ENCODE results near the gene SELENOO.

SELENOO gene

DNA sequence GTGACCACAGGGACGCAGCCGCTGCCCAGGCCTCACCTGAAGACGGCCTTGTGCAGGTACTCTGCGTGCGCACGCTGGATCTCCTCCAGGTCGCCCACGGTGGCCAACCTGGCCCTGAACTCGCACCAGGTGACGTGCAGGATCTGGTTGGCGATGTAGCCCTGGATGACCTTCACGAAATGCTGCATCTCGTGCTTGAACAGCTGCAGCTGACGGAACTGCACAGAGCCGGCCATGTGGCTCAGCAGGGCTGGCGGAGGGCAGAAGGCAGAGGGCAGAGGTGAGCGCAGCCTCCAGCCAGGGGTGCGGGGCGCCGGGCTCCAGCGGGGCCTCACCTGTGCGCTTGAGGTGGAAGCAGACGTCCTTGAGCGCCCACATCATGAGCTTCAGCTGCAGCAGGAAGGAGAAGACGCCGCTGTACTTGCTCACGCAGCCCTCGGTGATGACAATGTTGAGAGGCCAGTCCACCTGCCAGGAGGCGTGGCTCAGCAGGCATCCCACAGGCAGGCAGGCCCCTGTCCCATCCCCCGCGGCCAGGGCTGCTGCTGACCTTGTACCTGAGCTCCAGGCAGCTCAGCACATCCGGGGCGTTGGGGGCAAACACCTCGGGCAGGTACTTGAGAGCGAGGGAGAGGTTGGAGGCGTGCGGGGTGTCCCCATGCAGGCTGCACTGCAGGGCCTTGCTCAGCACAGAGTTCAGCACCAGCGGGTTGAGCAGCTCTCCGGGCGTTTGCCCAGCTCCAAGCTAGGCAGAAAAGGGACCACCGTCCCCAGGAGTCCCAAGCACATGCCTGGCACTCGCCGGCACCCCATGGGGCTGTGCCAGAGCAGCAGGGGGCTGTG is 17.6 kb downstream of the SELENOO start:
- no peak for TF ChIP-seq ZFX (IDR thresholded peaks at IDR 0.05; ENCODE audit: borderline replicate concordance)
- TF ChIP-seq, protein P1, sequence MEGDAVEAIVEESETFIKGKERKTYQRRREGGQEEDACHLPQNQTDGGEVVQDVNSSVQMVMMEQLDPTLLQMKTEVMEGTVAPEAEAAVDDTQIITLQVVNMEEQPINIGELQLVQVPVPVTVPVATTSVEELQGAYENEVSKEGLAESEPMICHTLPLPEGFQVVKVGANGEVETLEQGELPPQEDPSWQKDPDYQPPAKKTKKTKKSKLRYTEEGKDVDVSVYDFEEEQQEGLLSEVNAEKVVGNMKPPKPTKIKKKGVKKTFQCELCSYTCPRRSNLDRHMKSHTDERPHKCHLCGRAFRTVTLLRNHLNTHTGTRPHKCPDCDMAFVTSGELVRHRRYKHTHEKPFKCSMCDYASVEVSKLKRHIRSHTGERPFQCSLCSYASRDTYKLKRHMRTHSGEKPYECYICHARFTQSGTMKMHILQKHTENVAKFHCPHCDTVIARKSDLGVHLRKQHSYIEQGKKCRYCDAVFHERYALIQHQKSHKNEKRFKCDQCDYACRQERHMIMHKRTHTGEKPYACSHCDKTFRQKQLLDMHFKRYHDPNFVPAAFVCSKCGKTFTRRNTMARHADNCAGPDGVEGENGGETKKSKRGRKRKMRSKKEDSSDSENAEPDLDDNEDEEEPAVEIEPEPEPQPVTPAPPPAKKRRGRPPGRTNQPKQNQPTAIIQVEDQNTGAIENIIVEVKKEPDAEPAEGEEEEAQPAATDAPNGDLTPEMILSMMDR (IDR thresholded peaks at IDR 0.05), result no peak
- H3K27ac ChIP-seq, result peak overlapping the region; percentile 56

DNA sequence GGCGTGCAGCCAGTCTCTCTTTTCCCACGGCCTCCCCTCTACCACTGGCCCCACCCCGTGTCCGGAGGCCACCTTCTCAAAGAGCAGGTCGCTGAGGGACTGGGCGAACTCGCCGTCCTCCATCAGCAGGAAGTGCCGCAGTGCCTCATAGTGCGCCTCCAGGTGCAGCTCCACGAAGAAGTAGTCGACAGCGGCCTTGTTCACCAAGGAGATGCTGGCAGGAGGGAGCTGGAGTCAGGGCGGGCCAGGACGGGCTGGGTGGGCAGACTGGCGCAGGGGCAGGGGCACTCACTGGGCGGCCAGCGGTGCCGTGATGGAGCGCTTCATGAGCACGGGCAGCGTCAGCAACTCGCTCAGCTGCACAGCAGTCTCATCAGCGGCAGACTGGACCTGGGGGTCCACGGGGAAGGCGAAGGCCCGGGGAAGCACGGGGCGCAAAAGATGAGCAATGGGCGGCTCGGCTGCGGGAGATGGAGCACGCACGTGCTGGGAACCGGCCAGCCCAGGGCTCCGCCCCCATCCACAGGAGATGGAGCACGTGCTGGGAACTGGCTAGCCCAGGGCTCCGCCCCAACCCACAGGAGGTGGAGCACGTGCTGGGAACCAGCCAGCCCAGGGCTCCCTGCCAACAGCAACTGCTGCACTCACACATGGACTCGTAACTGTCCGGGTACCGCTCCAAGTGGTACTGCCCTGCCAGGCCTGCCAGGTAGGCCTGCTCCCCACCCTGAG is 18.4 kb downstream of the SELENOO start:
- TF ChIP-seq ZFX (IDR thresholded peaks at IDR 0.05; ENCODE audit: borderline replicate concordance), result no peak
- TF ChIP-seq, protein P1 (IDR thresholded peaks at IDR 0.05), result no peak
- peak overlapping the region; percentile 56 for H3K27ac ChIP-seq

DNA sequence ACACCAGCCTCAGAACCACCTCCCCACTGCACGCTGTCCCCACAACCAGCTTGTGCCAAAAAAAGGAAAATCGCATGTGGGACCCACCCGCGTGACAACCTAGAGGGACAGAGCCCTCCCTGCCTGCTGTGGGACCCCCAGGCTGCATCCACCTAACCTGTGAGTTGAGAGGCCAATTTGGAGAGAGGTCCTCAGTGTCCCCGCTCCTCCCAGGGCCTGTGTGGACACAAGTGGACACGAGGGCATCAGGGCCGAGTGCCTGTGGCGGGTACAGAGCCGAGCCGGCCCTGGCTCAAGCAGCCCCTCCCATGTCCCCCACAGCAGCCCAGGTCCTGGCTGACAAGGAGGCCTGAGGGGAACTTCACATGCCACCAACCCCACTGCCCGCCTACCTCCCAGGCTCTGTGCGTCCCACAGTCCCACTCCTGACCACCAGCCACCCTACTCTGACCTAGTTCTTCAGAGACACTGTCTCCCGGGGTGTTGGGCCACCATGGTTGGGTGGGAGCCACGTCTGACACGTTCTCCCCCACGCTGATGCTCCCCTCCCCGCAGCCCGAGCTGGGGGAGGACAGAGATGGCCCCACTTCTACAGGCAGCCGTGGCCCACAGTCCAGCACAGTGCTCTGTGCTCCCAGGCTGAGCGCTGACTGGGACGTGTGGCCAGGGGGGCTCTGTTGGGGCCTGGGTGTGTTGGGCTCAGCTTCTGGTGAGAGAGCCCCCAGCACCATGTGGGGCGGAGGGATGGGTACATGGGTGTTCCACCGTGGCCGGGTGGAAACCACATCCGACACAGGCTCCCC is 19.2 kb downstream of the SELENOO start:
- no peak for TF ChIP-seq ZFX (IDR thresholded peaks at IDR 0.05; ENCODE audit: borderline replicate concordance)
- TF ChIP-seq, protein P1 (IDR thresholded peaks at IDR 0.05), result no peak
- peak overlapping the region; percentile 56 for H3K27ac ChIP-seq

DNA sequence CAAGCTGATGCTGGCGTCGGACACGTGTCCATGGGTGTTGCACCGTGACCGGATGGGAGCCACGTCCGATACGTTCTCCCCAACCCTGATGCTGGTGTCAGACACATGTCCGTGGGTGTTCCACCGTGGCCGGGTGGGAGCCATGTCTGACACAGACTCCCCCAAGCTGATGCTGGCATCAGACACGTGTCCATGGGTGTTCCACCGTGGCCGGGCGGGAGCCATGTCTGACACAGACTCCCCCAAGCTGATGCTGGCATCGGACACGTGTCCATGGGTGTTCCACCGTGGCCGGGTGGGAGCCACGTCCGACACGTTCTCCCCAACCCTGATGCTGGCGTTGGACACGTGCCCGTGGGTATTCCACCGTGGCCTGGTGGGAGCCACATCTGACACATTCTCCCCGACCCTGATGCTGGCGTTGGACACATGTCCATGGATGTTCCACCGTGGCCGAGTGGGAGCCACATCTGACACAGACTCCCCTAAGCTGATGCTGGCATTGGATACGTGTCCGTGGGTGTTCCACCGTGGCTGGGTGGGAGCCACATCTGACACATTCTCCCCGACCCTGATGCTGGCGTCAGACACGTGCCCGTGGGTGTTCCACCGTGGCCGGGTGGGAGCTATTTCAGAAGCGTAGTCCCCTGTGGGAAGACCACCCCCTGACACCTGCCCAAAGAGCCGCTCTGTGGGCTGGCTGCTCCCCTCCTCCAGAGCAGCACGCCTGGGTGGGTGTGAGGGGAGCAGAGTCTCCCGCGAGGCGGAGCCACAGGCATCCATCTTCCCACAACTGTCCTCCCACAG is 20.0 kb downstream of the SELENOO start:
- no peak overlapping the region for H3K27ac ChIP-seq
- no peak for TF ChIP-seq ZFX (IDR thresholded peaks at IDR 0.05; ENCODE audit: borderline replicate concordance)
- TF ChIP-seq, protein P1 (IDR thresholded peaks at IDR 0.05), result no peak

DNA sequence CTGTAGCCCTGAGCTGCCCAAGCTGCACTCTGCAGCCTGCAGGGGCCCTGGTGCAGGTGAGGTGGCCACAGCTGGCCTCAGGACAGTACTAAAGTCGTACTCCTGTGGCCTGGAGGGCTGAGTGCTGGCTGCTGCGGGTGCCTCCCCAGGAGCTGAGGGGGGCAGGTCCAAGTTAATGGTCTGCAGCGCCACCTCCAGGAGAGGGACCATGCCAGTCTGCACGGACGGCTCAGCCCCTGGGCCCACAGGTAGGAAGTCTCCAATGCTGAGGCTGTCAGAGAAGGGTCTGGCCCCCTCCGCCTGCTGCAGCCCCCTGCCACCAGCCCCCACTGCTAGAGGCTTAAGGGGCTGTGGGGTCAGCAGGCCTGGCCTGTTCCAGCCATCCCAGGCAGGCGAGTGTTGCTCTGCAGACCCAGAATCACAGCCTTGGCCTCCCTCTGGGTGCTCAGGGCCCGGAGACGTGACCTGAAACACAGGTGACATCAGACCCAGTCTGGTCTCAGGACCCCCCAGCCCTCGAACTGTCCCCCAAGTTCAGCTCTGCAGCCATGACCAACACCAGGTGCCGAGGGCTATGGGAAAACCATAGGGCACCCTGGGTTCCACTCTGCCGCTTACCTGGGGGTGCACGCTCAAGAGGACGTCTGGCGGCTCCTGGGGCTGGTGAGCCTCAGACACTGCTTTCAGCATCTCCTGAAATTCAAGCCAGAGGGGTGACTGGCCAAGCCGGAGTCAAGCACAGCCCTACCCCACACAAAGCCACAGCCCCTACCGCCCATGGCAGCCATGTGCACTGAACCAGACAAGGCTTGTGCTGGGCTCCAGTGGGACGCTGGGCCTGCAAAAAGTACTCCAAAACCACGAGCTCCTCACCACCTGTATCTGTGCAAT is 20.8 kb downstream of the SELENOO start:
- H3K27ac ChIP-seq, result no peak overlapping the region
- TF ChIP-seq, protein P1 (IDR thresholded peaks at IDR 0.05), result peak; percentile 27; the same call in 1 of the 2 replicates
- TF ChIP-seq ZFX (IDR thresholded peaks at IDR 0.05; ENCODE audit: borderline replicate concordance), result no peak

DNA sequence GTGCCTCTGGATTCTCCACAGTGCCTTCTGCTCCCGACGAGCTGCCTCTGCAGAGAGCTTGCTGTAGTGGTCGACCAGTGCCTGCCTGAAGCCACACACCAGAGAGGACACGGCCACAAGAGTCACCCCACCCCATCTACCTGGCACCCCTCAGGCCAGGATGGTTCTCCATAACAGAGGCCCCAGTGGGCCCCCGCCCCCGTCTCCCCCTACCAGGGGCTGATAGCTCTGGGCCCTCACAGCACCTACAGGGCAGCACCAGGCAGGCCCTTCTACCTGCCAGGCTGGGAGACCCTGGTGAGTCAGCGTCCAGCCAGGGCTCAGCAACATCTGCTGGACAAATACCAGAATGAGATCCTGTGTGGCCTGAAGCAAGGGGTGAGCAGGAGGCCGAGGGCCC is 21.7 kb downstream of the SELENOO start:
- H3K27ac ChIP-seq, result no peak overlapping the region
- TF ChIP-seq ZFX (IDR thresholded peaks at IDR 0.05; ENCODE audit: borderline replicate concordance), result no peak
- TF ChIP-seq, protein P1 (IDR thresholded peaks at IDR 0.05), result no peak
